ENCODE measurements around the gene MAFG. TPM values are rescaled to one million over a fixed set of nuclear protein-coding genes. Genes with fewer than 3 reads are reported as not detected.
A peak's percentile ranks its signal among the peaks of the same experiment; 100 is the strongest.

Gene MAFG
- total and polyA plus RNA-seq, 9 donors, result 8.2 to 18.1 (median 16.6) TPM

DNA sequence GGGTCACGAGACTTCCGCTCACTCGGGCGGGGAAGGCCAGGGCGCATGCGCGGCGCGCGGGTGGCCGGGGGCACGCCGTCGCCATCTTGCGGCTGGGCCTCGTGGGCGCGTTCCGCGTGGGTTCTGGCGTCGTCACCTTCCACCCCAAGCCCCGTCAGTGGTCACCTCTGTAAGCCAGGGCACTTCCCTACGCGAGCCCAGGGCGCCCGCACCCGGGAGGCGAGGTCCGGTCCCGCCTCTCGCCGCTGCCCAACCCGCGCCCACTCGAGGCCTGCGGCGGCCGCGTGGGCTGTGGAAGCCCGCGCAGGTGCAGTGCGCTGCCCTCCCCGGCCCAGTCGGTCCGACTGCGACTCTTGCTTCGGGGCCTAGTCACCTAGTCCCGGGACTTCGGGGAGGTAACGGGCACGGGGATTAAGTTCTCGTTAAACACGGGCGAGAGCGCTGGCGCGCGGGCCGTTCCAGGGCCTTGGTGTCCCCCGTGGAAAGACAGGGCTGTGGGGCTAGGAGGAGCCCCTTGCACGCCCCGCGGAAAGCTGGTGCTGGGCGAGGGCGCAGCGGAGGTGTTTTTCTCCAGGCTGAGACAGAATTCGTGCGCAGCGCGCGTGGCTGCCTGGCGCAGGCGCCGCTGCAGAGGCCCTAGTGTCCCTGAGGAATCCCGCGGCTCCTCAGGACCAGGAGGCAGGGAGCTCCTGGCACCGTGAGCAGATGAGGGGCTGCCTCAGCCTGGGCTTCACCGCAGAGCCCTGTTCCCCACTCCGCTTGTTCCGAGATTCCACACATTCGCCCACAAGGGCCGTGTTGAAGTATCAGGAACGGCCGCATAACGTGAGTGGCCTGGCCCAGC is 55.9 kb downstream of the MAFG start:
- H3K4me3 ChIP-seq (ENCODE audit: low read length), result peak overlapping the region; percentile 65
- peaks cover 49% of the 10 kb centered on the region for H3K4me1 ChIP-seq (ENCODE audit: control insufficient read depth, insufficient read depth, low read length)
- H3K27me3 ChIP-seq (ENCODE audit: control insufficient read depth, insufficient read depth, low read length), result no peaks in the 10 kb centered on the region
- under 1% methylated on average over 86 of the region's 86 CpGs for WGBS (ENCODE audit: insufficient coverage)
- peak overlapping the region; percentile 90 for H3K27ac ChIP-seq (ENCODE audit: low read length)
- no peaks in the 10 kb centered on the region for H3K9me3 ChIP-seq (replicated peaks; ENCODE audit: control insufficient read depth, low read depth, low read length)
- peak; percentile 96 for DNase-seq
- H3K36me3 ChIP-seq (ENCODE audit: control insufficient read depth, insufficient read depth, low read length), result peaks cover 34% of the 10 kb centered on the region

DNA sequence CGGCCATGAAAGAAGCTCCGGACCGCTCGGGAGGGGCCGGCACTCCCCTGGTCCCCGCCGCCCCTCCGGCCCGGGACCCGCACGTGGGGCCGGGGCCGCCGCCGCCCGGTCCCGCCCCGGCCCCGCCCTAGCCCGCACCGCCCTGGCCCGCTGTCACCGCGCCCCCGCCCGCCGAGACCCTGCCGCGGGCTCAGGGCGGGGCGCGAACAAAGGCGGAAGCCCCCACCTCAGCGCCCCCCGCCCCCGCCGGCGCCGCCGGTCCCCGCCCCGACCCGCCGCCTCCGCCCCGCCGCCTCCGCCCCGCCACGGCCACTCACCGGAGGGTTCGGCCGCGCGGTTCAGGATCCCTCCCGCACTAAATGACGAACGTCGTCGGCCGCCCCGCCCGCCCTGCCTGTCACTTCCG is 56.6 kb downstream of the MAFG start, which contains the start of gene ARHGDIA:
Gene ARHGDIA, minus strand, starts transcription at position 357 of the 406 bp plus-strand sequence. CDS start 1,407 bp downstream, outside the sequence.
- peaks cover 55% of the 10 kb centered on the region for H3K4me1 ChIP-seq (ENCODE audit: control insufficient read depth, insufficient read depth, low read length)
- H3K27ac ChIP-seq (ENCODE audit: low read length), result peak within 1 kb of the TSS; percentile 94
- no peaks in the 10 kb centered on the region for H3K27me3 ChIP-seq (ENCODE audit: control insufficient read depth, insufficient read depth, low read length)
- peak within 1 kb of the TSS; percentile 65 for H3K4me3 ChIP-seq (ENCODE audit: low read length)
- H3K36me3 ChIP-seq (ENCODE audit: control insufficient read depth, insufficient read depth, low read length), result peaks cover 38% of the 10 kb centered on the region
- under 1% methylated on average over 36 of the region's 64 CpGs for WGBS (ENCODE audit: insufficient coverage)
- H3K9me3 ChIP-seq (replicated peaks; ENCODE audit: control insufficient read depth, low read depth, low read length), result no peaks in the 10 kb centered on the region
- DNase-seq, result no peak

DNA sequence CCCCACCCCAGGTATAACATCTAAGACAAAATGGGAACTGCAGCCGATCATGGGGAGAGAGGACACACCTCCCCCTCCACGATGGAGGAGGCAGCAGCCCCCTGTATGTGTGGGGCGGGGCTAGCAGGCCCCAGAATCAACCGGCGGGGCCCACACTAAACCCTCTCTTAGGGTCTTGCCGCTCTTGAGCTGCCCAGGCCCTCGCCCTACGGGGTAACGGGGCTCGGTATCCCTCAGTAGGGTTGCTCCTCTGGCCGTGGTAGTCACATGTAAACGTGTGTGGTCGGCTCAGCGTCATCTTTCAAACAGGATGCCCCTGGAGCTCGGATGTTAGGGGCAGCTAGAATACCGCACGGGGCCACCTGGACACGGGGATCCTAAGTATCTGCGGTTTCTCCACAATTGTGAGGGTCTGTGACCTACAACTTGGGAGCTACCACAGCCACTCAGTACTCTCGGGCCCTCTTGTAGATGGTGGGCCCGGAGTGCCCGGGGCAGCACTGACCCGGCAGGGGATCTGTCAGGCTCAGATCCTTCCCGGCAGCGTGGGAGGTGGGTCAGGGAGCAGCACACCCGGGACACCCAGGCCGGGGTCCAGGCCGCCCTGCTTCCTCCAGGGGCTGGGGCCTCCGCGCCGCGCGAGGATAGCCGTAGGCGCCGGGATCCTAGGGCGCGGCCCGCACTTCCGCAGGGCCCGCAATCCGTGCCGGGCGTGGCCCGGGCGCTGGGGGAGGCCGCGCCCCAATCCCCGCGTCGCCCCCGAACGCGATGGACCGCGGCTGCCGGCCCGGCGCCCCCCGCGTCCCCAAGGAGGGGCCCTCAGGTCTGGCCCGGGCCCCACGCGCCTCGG is 57.2 kb downstream of the MAFG start:
- Histone ChIP-seq H3K9me3 (replicated peaks; ENCODE audit: control insufficient read depth, low read depth, low read length) (no peaks in the 10 kb centered on the region), H3K4me1 (ENCODE audit: control insufficient read depth, insufficient read depth, low read length) (peaks cover 60% of the 10 kb centered on the region), H3K27me3 (ENCODE audit: control insufficient read depth, insufficient read depth, low read length) (no peaks in the 10 kb centered on the region), H3K27ac (ENCODE audit: low read length) (peak overlapping the region; percentile 94), H3K36me3 (ENCODE audit: control insufficient read depth, insufficient read depth, low read length) (peaks cover 45% of the 10 kb centered on the region), H3K4me3 (ENCODE audit: low read length) (peak overlapping the region; percentile 65)
- WGBS (ENCODE audit: insufficient coverage), result under 1% methylated on average over 62 of the region's 65 CpGs
- peak; percentile 60 for DNase-seq

DNA sequence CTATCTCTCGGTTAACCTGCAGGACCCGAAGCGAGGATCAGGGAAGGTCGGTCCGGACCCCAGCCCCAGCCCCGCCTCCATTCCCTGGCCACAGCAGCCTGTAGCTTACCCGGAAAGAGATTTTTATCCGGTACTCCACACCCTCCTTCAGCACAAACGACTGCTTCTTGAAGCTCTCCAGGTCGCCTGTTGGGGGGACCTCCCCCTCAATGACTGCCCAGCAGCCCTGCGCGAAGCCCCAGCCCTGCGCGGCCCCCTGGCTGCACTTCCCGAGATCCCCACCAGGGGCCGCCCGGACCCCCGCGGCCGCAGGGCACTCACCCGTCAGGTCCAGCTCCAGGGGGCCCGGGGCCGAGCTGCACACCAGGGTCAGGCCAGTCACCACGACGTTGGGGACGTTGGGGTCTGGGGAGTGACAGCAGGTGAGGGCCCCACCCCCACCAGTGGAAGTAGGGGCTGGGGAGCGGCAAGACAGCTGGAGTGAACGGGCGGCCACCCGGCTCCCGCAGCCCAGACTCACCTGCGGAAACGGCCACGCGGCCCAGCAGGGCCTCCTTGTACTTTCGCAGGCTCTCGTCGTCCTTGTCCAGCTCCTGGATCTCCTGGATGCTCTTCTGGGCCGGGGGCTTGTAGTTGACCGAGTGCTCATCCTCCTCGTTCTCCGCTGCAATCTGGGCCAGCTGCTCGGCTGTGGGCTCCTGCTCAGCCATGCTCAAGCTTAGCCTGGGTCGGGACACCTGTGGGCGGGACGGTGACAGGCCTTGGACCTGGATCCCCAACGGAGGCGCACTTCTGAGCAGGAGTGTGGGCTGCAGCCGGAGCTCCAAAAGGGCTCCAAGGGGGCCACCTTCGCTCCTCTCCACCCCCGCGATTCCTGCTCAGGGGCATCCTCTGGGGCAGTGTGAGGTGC is 58.1 kb downstream of the MAFG start:
- peak; percentile 60 for DNase-seq
- Histone ChIP-seq H3K27me3 (ENCODE audit: control insufficient read depth, insufficient read depth, low read length) (no peaks in the 10 kb centered on the region), H3K36me3 (ENCODE audit: control insufficient read depth, insufficient read depth, low read length) (peaks cover 49% of the 10 kb centered on the region), H3K9me3 (replicated peaks; ENCODE audit: control insufficient read depth, low read depth, low read length) (no peaks in the 10 kb centered on the region), H3K4me1 (ENCODE audit: control insufficient read depth, insufficient read depth, low read length) (peaks cover 60% of the 10 kb centered on the region), H3K4me3 (ENCODE audit: low read length) (peak overlapping the region; percentile 65), H3K27ac (ENCODE audit: low read length) (peak overlapping the region; percentile 94)
- 27% methylated on average over 44 of the region's 52 CpGs for WGBS (ENCODE audit: insufficient coverage)

DNA sequence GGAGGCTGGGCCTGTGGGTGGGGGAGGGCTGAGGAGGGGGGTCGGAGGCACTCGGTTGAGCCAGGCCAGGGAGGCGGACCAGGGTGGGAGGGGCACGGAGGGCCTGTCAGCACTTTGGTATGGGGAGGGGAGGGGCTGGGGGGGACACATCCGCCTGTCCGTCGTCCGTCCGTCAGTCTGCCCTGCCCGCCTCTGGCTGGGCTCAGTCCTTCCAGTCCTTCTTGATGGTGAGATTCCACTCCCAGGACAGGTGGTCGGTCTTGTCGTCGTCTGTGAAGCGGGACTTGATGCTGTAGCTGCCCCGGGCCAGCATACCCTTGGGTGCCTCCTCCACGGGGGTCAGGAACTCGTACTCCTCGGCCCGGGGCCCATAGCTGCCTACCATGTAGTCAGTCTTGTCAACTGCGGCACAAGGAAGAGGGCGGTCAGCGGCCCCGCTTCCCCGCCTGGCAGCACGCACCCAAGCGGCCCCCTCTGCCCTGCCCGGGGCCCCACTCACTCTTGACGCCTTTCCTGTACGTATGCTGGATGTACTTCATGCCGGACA is 58.8 kb downstream of the MAFG start:
- peak; percentile 65 for DNase-seq
- WGBS (ENCODE audit: insufficient coverage), result 63% methylated on average over 21 of the region's 30 CpGs
- H3K4me3 ChIP-seq (ENCODE audit: low read length), result no peak overlapping the region
- H3K4me1 ChIP-seq (ENCODE audit: control insufficient read depth, insufficient read depth, low read length), result peaks cover 60% of the 10 kb centered on the region
- no peaks in the 10 kb centered on the region for H3K9me3 ChIP-seq (replicated peaks; ENCODE audit: control insufficient read depth, low read depth, low read length)
- no peaks in the 10 kb centered on the region for H3K27me3 ChIP-seq (ENCODE audit: control insufficient read depth, insufficient read depth, low read length)
- peak overlapping the region; percentile 53 for H3K27ac ChIP-seq (ENCODE audit: low read length)
- H3K36me3 ChIP-seq (ENCODE audit: control insufficient read depth, insufficient read depth, low read length), result peaks cover 56% of the 10 kb centered on the region

Other genes with a start within 250 kb of the MAFG start
- gene ARL16, start 243.9 kb downstream of the MAFG start, total RNA-seq, result 32.9 TPM
- 10 to 100 TPM; 25.1 to 36.8 (median 31.1) TPM for gene ARL16, start 243.9 kb downstream of the MAFG start, polyA plus RNA-seq (ENCODE audit: insufficient read depth in 1 of 8, insufficient read length in 8 of 8, low replicate concordance in 1 of 8)
- 32.0 TPM for gene HGS, start 243.7 kb downstream of the MAFG start, total RNA-seq
- gene HGS, start 243.7 kb downstream of the MAFG start, polyA plus RNA-seq (ENCODE audit: insufficient read depth in 1 of 8, insufficient read length in 8 of 8, low replicate concordance in 1 of 8), result 10 to 100 TPM; 41.0 to 64.8 (median 47.5) TPM
- gene MRPL12, start 224.4 kb downstream of the MAFG start, total RNA-seq, result 10.2 TPM
- 10 to 100 TPM; 49.7 to 65.8 (median 58.8) TPM for gene MRPL12, start 224.4 kb downstream of the MAFG start, polyA plus RNA-seq (ENCODE audit: insufficient read depth in 1 of 8, insufficient read length in 8 of 8, low replicate concordance in 1 of 8)
- gene SLC25A10, start 215.5 kb downstream of the MAFG start, total RNA-seq, result 4.3 TPM
- gene SLC25A10, start 215.5 kb downstream of the MAFG start, polyA plus RNA-seq (ENCODE audit: insufficient read depth in 1 of 8, insufficient read length in 8 of 8, low replicate concordance in 1 of 8), result 1 to 10 TPM; 3.3 to 5.3 (median 4.2) TPM
- not detected for gene GCGR, start 123.6 kb downstream of the MAFG start, total RNA-seq
- under 1 TPM in 4 of 8 donors, not detected in 4; 0.10 to 0.21 (median 0.18) TPM for gene GCGR, start 123.6 kb downstream of the MAFG start, polyA plus RNA-seq (ENCODE audit: insufficient read depth in 1 of 8, insufficient read length in 8 of 8, low replicate concordance in 1 of 8)
- gene MCRIP1, start 94.4 kb downstream of the MAFG start, total RNA-seq, result 113 TPM
- gene MCRIP1, start 94.4 kb downstream of the MAFG start, polyA plus RNA-seq (ENCODE audit: insufficient read depth in 1 of 8, insufficient read length in 8 of 8, low replicate concordance in 1 of 8), result 100 to 1,000 TPM; 123 to 147 (median 134) TPM
- 43.4 TPM for gene PPP1R27, start 92.7 kb downstream of the MAFG start, total RNA-seq
- gene PPP1R27, start 92.7 kb downstream of the MAFG start, polyA plus RNA-seq (ENCODE audit: insufficient read depth in 1 of 8, insufficient read length in 8 of 8, low replicate concordance in 1 of 8), result 10 to 100 TPM; 14.6 to 57.4 (median 28.8) TPM
- gene P4HB, start 67.2 kb downstream of the MAFG start, total RNA-seq, result 385 TPM
- gene P4HB, start 67.2 kb downstream of the MAFG start, polyA plus RNA-seq (ENCODE audit: insufficient read depth in 1 of 8, insufficient read length in 8 of 8, low replicate concordance in 1 of 8), result 100 to 1,000 TPM; 383 to 577 (median 450) TPM
- gene ARHGDIA, start 56.4 kb downstream of the MAFG start, total RNA-seq, result 86.0 TPM
- gene ARHGDIA, start 56.4 kb downstream of the MAFG start, polyA plus RNA-seq (ENCODE audit: insufficient read depth in 1 of 8, insufficient read length in 8 of 8, low replicate concordance in 1 of 8), result 100 to 1,000 TPM; 145 to 236 (median 190) TPM
- 72.6 TPM for gene ALYREF, start 36.1 kb downstream of the MAFG start, total RNA-seq
- gene ALYREF, start 36.1 kb downstream of the MAFG start, polyA plus RNA-seq (ENCODE audit: insufficient read depth in 1 of 8, insufficient read length in 8 of 8, low replicate concordance in 1 of 8), result 10 to 100 TPM; 56.0 to 80.0 (median 70.8) TPM
- 113 TPM for gene ANAPC11, start 36.0 kb downstream of the MAFG start, total RNA-seq
- gene ANAPC11, start 36.0 kb downstream of the MAFG start, polyA plus RNA-seq (ENCODE audit: insufficient read depth in 1 of 8, insufficient read length in 8 of 8, low replicate concordance in 1 of 8), result 100 to 1,000 TPM; 104 to 140 (median 113) TPM
- gene NPB, start 25.5 kb downstream of the MAFG start, total RNA-seq, result 2.0 TPM
- gene NPB, start 25.5 kb downstream of the MAFG start, polyA plus RNA-seq (ENCODE audit: insufficient read depth in 1 of 8, insufficient read length in 8 of 8, low replicate concordance in 1 of 8), result under 1 TPM; 0.22 to 0.82 (median 0.66) TPM
- 9.0 TPM for gene PCYT2, start 16.3 kb downstream of the MAFG start, total RNA-seq
- 10 to 100 TPM in 6 of 8 donors, 1 to 10 TPM in 2; 9.4 to 12.6 (median 11.2) TPM for gene PCYT2, start 16.3 kb downstream of the MAFG start, polyA plus RNA-seq (ENCODE audit: insufficient read depth in 1 of 8, insufficient read length in 8 of 8, low replicate concordance in 1 of 8)
- gene SIRT7, start 9.6 kb downstream of the MAFG start, total RNA-seq, result 6.0 TPM
- gene SIRT7, start 9.6 kb downstream of the MAFG start, polyA plus RNA-seq (ENCODE audit: insufficient read depth in 1 of 8, insufficient read length in 8 of 8, low replicate concordance in 1 of 8), result 1 to 10 TPM; 6.5 to 9.7 (median 8.4) TPM
- gene PYCR1, start 9.6 kb upstream of the MAFG start, total RNA-seq, result 78.9 TPM
- gene PYCR1, start 9.6 kb upstream of the MAFG start, polyA plus RNA-seq (ENCODE audit: insufficient read depth in 1 of 8, insufficient read length in 8 of 8, low replicate concordance in 1 of 8), result 100 to 1,000 TPM in 2 of 8 donors, 10 to 100 TPM in 6; 58.4 to 107 (median 80.3) TPM
- 24.1 TPM for gene MYADML2, start 19.5 kb upstream of the MAFG start, total RNA-seq
- 10 to 100 TPM; 11.3 to 23.1 (median 20.0) TPM for gene MYADML2, start 19.5 kb upstream of the MAFG start, polyA plus RNA-seq (ENCODE audit: insufficient read depth in 1 of 8, insufficient read length in 8 of 8, low replicate concordance in 1 of 8)
- gene NOTUM, start 33.5 kb upstream of the MAFG start, total RNA-seq, result 4.1 TPM
- gene NOTUM, start 33.5 kb upstream of the MAFG start, polyA plus RNA-seq (ENCODE audit: insufficient read depth in 1 of 8, insufficient read length in 8 of 8, low replicate concordance in 1 of 8), result 1 to 10 TPM; 2.8 to 7.6 (median 3.3) TPM
- gene ASPSCR1, start 49.9 kb upstream of the MAFG start, total RNA-seq, result 28.7 TPM
- gene ASPSCR1, start 49.9 kb upstream of the MAFG start, polyA plus RNA-seq (ENCODE audit: insufficient read depth in 1 of 8, insufficient read length in 8 of 8, low replicate concordance in 1 of 8), result 10 to 100 TPM; 22.5 to 35.9 (median 26.6) TPM
- 44.8 TPM for gene CENPX, start 95.1 kb upstream of the MAFG start, total RNA-seq
- gene CENPX, start 95.1 kb upstream of the MAFG start, polyA plus RNA-seq (ENCODE audit: insufficient read depth in 1 of 8, insufficient read length in 8 of 8, low replicate concordance in 1 of 8), result 10 to 100 TPM; 33.4 to 41.0 (median 38.4) TPM
- 9.1 TPM for gene LRRC45, start 95.6 kb upstream of the MAFG start, total RNA-seq
- gene LRRC45, start 95.6 kb upstream of the MAFG start, polyA plus RNA-seq (ENCODE audit: insufficient read depth in 1 of 8, insufficient read length in 8 of 8, low replicate concordance in 1 of 8), result 10 to 100 TPM in 4 of 8 donors, 1 to 10 TPM in 4; 8.4 to 12.3 (median 10.3) TPM
- gene RAC3, start 103.9 kb upstream of the MAFG start, total RNA-seq, result 11.2 TPM
- 10 to 100 TPM in 5 of 8 donors, 1 to 10 TPM in 3; 7.2 to 15.3 (median 11.1) TPM for gene RAC3, start 103.9 kb upstream of the MAFG start, polyA plus RNA-seq (ENCODE audit: insufficient read depth in 1 of 8, insufficient read length in 8 of 8, low replicate concordance in 1 of 8)
- 36.0 TPM for gene DCXR, start 110.0 kb upstream of the MAFG start, total RNA-seq
- gene DCXR, start 110.0 kb upstream of the MAFG start, polyA plus RNA-seq (ENCODE audit: insufficient read depth in 1 of 8, insufficient read length in 8 of 8, low replicate concordance in 1 of 8), result 10 to 100 TPM; 30.0 to 44.6 (median 39.2) TPM
- gene RFNG, start 124.1 kb upstream of the MAFG start, total RNA-seq, result 21.6 TPM
- gene RFNG, start 124.1 kb upstream of the MAFG start, polyA plus RNA-seq (ENCODE audit: insufficient read depth in 1 of 8, insufficient read length in 8 of 8, low replicate concordance in 1 of 8), result 10 to 100 TPM; 25.3 to 47.1 (median 31.7) TPM
- gene GPS1, start 124.2 kb upstream of the MAFG start, total RNA-seq, result 69.6 TPM
- 10 to 100 TPM; 68.1 to 87.7 (median 76.7) TPM for gene GPS1, start 124.2 kb upstream of the MAFG start, polyA plus RNA-seq (ENCODE audit: insufficient read depth in 1 of 8, insufficient read length in 8 of 8, low replicate concordance in 1 of 8)
- 43.6 TPM for gene DUS1L, start 138.1 kb upstream of the MAFG start, total RNA-seq
- 10 to 100 TPM; 52.9 to 73.5 (median 59.3) TPM for gene DUS1L, start 138.1 kb upstream of the MAFG start, polyA plus RNA-seq (ENCODE audit: insufficient read depth in 1 of 8, insufficient read length in 8 of 8, low replicate concordance in 1 of 8)
- gene FASN, start 170.5 kb upstream of the MAFG start, total RNA-seq, result 15.4 TPM
- 10 to 100 TPM; 23.0 to 53.4 (median 34.9) TPM for gene FASN, start 170.5 kb upstream of the MAFG start, polyA plus RNA-seq (ENCODE audit: insufficient read depth in 1 of 8, insufficient read length in 8 of 8, low replicate concordance in 1 of 8)